C4-2B (cell line): ENCODE measurements around the gene ARL14EPL.

ENCODE experiments used
- H3K27ac ChIP-seq: fragments of 450-650 bp; 2 replicates; pipeline ENCODE4 v1.5.1; 2017
- ZFX ChIP-seq: fragments of 450-650 bp; IDR thresholded peaks from 2 replicates; pipeline ENCODE4 v1.6.1; 2017
- TF ChIP-seq, protein P1 (sequence below): fragments of 450-650 bp; conservative IDR thresholded peaks from 2 replicates; pipeline ENCODE4 v1.5.1; 2017; ENCODE audit warnings: mild to moderate bottlenecking

The ARL14EPL gene

DNA sequence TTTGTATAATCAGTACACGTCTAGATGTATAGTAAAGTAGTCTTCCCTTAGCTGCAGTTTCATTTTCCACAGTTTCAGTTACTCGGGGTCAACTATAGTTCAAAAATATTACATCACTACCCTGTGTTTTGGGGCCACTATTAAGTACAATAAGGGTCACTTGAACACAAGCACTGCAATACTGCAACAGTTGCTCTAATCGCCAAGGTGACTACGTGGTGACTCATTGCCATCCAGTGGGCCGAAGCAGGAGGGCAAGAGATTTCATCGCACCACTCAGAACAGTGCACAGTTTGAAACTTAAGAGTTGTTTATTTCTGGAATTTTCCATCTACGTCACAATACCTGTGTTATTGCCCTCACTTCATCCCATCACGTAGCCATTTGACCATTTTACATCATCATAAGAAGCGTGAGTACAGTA, at the start of gene ARL14EPL:
ARL14EPL (plus strand) TSS at position 379 of the 424 bp plus-strand sequence. CDS start 18,994 bp downstream, outside the sequence.
- TF ChIP-seq ZFX: no peak
- TF ChIP-seq, protein P1, sequence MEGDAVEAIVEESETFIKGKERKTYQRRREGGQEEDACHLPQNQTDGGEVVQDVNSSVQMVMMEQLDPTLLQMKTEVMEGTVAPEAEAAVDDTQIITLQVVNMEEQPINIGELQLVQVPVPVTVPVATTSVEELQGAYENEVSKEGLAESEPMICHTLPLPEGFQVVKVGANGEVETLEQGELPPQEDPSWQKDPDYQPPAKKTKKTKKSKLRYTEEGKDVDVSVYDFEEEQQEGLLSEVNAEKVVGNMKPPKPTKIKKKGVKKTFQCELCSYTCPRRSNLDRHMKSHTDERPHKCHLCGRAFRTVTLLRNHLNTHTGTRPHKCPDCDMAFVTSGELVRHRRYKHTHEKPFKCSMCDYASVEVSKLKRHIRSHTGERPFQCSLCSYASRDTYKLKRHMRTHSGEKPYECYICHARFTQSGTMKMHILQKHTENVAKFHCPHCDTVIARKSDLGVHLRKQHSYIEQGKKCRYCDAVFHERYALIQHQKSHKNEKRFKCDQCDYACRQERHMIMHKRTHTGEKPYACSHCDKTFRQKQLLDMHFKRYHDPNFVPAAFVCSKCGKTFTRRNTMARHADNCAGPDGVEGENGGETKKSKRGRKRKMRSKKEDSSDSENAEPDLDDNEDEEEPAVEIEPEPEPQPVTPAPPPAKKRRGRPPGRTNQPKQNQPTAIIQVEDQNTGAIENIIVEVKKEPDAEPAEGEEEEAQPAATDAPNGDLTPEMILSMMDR: peak; percentile 27

DNA sequence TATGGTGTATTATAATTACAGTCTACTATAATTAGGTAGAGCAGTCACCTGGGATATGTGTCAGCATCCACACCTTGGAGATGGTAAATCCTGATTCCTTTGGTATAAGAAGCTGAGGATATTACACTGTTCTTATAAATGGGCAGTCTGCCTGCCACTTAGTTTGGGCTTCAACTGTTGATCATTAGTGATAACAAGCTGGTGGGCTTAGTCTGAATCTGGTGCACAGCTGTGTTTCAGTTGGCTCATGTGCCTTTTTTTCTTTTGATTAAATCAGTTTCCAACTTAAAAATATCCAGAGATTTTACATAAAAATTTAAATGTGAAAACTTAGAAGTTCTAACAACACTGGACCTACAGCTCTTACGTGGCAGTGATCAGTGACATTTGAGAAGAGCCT, 48.8 kb upstream of the ARL14EPL start:
- no peak overlapping the region for H3K27ac ChIP-seq
- TF ChIP-seq, protein P1: no peak
- no peak for TF ChIP-seq ZFX

More for the DNA sequence above, at the start of gene ARL14EPL:
- H3K27ac ChIP-seq: no peak within 1 kb of the TSS

DNA sequence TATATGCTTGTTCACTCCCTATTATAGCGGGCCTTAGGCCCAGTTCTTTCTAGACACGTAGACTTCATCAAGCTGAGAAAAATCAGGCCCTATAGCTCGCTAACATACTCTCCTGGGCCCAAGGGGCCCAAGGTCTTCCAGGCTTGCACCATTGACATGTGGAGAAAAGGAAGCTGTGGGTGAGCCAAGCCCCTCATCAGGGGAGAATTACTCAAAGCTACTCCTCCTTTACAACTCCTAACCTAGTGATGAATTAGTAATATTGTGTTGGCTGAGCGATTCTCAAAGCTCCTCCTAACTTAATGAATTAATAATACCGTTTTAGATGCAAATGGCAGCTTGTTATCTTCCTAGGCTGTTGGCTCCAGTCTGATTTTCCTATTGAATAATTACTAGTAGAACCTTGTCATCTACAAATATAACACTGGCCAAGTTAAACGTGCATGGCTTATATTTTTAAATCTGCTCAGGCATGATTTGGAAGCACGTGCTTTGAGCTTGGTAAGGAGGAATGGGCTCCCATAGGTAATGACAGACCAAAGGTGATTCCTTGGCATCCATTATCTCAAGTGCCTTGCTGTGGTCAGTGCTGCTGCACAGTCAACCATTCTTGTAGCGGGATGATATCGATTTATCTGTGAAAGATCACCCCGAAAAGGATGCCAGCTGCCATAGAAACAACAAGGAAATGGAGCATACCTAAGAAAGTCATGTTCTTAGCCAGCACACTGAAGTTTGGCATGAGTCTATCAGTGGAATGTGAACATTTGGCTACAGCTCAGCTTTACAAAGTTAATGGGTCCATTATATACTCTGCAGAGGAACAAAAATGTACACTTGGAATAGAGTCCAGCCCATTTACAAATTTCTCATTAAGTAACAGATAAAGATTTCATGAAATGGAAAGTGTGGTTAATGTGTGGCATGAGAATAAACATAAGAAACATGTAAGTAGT, 46.2 kb upstream of the ARL14EPL start:
- no peak for TF ChIP-seq ZFX
- TF ChIP-seq, protein P1: no peak
- H3K27ac ChIP-seq: no peak overlapping the region

DNA sequence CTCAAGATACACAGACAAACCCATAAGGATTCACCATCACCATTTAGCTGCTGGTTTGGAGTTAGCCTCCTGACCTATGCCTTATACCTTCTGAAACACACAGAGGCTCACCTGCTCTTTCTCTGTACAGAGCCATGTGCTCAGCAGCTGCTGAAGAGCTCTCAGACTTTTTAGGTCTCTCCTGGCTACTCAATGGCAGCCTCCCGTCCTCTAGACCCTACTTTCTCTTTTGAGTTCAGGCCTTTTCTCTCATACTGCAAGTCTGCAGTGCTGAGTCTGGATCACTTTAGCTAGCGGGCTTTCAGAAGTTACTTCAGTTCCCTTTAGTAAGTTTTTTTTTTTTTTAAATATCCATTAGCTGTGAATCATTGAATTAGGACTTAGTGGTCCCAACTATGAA, 44.3 kb upstream of the ARL14EPL start:
- H3K27ac ChIP-seq: no peak overlapping the region
- no peak for TF ChIP-seq ZFX
- TF ChIP-seq, protein P1: no peak

DNA sequence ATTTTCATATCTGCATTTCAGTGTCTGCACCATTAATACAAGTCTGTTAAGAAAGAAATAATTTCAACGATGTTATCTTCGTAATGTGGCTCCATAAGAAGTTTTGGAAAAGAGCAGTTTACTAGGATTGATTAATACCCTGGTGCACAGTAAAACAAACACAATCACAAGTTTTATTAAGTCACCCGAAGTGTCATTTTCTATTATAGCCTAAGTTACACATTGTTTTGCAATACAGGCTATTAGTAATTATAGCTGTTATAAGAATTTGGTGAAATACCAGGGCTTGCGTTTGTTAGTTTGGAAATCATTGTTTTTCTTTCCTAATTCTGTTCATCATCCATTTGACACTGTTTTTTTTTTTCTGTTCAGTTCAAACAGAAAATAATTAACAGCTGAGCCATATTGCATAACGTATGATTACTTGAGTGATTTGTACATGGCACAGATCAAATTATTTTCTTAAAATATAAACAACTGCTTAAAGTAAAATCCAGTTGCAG, 39.4 kb upstream of the ARL14EPL start:
- TF ChIP-seq, protein P1: no peak
- no peak for TF ChIP-seq ZFX
- no peak overlapping the region for H3K27ac ChIP-seq

DNA sequence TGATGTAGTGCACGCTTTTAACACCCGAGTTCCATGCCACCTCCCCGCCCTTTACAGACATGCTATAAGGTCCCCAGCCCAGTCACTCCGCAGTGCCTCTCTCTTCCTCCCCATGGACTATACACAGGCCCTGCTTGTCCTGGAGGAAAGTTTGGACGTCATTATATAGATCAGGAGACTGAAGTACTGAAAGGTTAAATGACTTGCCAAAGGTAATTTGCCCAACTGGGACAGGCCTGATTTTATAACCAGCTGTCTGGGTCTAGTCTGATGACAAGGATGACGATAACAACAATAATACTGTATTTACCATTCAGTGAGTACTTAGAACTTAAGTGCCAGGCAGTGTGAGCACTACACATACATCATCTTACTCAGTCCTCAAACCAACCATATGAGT, 36.9 kb upstream of the ARL14EPL start:
- H3K27ac ChIP-seq: no peak overlapping the region
- TF ChIP-seq, protein P1: no peak
- no peak for TF ChIP-seq ZFX
